ENCODE measurements around the gene RDX. TPM values are rescaled to one million over a fixed set of nuclear protein-coding genes. Genes with fewer than 3 reads are reported as not detected.

RDX gene
- total RNA-seq, 4 donors from 2014 or later: 58.7 to 135 (median 91.6) TPM

DNA sequence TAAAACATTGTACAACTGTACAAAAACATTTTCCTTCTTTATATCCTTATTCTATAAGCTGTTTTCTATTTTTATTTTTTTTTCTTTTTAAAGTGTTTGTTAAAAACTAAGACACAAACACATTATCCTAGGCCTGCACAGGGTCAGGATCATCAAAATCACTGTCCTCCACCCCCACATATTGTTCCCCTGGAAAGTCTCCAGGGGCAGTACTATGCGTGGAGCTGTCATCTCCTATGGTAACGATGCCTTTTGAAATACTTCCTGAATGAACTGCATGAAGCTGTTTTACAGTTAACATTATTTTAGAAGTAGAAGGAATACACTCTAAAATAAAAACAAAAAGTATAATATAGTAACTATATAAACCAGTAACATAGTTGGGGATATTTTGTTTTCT lies 136.0 kb downstream of the RDX start:
- TF ChIP-seq, protein P1, sequence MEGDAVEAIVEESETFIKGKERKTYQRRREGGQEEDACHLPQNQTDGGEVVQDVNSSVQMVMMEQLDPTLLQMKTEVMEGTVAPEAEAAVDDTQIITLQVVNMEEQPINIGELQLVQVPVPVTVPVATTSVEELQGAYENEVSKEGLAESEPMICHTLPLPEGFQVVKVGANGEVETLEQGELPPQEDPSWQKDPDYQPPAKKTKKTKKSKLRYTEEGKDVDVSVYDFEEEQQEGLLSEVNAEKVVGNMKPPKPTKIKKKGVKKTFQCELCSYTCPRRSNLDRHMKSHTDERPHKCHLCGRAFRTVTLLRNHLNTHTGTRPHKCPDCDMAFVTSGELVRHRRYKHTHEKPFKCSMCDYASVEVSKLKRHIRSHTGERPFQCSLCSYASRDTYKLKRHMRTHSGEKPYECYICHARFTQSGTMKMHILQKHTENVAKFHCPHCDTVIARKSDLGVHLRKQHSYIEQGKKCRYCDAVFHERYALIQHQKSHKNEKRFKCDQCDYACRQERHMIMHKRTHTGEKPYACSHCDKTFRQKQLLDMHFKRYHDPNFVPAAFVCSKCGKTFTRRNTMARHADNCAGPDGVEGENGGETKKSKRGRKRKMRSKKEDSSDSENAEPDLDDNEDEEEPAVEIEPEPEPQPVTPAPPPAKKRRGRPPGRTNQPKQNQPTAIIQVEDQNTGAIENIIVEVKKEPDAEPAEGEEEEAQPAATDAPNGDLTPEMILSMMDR (IDR thresholded peaks at IDR 0.05): no peak
- DNase-seq (ENCODE audit: low spot score): no peak
- ATAC-seq (ENCODE audit: low FRiP score): no peak

DNA sequence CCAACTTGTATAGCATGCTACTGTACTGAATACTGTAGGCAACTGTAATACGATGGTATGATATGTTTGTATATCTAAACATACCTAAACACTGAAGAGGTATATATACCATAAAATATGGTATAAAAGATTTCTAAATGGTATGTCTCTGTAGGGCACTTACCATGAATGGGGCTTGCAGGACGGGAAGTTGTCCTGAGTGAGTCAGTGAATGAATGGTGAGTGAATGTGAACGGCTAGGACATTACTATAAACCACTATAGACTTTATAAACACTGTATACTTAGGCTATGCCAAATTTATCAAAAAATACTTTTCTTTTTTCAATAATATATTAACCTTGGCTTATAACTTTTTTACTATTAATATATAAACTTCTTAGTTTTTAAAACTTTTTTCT lies 136.4 kb downstream of the RDX start:
- TF ChIP-seq, protein P1 (IDR thresholded peaks at IDR 0.05): no peak
- DNase-seq (ENCODE audit: low spot score) (no peak), ATAC-seq (ENCODE audit: low FRiP score) (no peak)

DNA sequence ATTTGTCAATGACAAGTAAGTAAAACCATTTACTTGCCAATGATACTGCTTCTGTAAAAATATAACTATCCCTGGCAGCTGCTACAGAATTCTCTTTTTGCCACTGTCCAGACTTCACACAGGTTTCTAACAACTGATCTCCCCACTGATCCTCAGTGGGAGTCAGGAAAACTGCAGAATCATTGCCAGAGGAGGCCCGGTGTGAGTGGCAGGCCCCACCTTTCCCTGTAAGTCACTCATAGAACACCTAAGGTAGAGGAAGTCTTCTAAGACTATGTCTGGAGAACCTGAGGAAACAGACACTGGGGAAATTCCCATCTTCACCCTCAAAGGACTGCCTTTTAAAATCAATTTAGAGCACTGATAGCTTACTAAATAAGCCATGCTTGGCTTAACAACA lies 136.9 kb downstream of the RDX start:
- DNase-seq (ENCODE audit: low spot score): no peak
- no peak for ATAC-seq (ENCODE audit: low FRiP score)
- TF ChIP-seq, protein P1 (IDR thresholded peaks at IDR 0.05): no peak

DNA sequence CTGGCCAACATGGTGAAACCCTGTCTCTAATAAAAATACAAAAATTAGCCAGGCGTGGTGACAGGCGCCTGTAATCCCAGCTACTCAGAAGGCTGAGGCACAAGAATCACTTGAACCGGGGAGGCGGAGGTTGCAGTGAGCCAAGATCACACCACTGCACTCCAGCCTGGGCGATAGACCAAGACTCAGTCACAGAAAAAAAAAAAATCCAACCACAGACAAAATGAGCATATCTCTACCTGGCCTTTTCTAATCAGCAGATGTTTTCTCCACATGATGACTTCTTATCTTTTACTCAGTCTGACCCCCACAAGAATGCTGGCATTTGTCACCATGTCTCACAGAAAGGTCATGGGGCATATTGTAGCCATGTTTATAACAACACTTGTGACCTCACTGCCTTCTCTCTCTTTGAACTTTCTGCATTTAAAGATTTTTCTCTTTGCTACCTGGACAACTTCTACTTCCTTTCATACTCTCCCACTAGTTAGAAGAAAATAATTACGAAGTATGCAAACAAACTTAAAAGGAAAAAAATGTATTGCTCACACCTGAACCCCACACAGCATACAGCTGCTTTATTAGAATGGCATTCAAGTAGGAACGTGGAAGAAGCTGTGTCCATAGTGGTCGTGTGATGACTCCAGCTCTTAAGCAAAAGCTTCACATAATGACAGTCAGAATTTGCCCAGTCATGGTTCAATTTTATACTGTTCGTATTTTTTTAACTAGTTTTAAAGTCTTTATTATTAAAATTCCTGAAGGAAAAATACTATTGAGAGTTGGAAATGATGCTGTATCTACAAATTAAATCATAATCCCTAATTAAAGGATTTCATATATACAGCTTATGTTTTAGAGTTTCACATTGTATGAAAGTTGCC lies 137.9 kb downstream of the RDX start:
- ATAC-seq (ENCODE audit: low FRiP score): no peak
- no peak for DNase-seq (ENCODE audit: low spot score)
- TF ChIP-seq, protein P1 (IDR thresholded peaks at IDR 0.05): no peak

DNA sequence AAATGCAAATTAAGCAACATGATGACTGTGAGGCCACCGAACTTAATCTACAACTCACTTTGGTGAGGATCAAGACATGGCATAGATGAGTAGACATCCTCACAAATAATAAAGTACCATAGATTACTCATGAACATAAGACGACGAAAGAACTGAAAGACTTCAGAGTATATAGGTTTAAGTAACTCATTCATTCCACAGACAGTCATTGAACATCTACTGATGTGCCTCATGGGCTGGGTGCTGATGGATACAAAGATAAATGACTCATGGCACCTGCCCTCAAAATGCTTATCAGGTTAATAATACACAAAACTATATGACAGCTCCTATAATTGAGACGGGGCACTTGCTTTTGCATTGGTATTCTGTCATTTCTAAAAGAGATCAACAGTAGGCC lies 139.9 kb downstream of the RDX start:
- TF ChIP-seq, protein P1 (IDR thresholded peaks at IDR 0.05): no peak
- DNase-seq (ENCODE audit: low spot score) (no peak), ATAC-seq (ENCODE audit: low FRiP score) (no peak)

DNA sequence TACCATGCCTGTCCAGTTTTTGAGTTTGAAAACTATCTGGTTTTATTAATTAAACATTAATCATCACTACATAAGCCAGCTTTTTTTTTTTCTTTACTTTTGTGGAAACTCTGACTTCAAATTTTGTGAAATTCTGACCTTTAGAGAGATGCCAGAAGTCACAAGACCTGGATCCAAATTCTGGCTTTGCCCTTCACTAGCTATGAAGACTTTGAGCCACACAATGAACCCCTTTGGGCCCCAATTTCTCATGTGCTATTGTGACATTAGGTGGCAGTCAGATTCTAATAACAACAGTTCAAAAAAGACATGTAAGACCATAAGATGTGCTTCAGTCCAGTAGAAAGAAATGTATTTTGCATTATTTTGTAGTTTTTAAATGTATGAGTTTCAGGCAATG lies 142.9 kb downstream of the RDX start:
- TF ChIP-seq, protein P1 (IDR thresholded peaks at IDR 0.05): no peak
- DNase-seq (ENCODE audit: low spot score) (no peak), ATAC-seq (ENCODE audit: low FRiP score) (no peak)

DNA sequence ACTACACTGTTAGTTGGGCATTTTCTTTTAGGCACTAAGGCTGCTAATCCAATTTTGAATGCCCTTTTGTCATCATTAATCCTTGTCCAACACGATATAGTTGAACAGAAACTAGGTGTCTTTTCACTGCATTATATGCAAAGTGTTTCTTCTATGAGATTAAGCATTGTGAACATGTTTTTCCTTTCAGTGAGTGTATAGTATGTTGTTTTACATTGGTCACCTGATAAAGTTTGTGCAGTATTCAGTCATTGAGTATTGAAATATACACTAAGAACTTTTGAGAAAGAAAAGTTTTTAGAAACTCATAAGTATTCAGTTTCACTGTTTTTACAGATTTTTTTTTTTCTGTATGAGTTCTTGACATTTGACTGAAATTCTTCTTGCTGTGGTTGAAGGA lies 144.2 kb downstream of the RDX start:
- TF ChIP-seq, protein P1 (IDR thresholded peaks at IDR 0.05): no peak
- no peak for ATAC-seq (ENCODE audit: low FRiP score)

More for the DNA sequence above, 144.2 kb downstream of the RDX start:
- no peak for DNase-seq (ENCODE audit: low spot score)
